ENCODE data around the gene ARL14.

The ARL14 gene

DNA sequence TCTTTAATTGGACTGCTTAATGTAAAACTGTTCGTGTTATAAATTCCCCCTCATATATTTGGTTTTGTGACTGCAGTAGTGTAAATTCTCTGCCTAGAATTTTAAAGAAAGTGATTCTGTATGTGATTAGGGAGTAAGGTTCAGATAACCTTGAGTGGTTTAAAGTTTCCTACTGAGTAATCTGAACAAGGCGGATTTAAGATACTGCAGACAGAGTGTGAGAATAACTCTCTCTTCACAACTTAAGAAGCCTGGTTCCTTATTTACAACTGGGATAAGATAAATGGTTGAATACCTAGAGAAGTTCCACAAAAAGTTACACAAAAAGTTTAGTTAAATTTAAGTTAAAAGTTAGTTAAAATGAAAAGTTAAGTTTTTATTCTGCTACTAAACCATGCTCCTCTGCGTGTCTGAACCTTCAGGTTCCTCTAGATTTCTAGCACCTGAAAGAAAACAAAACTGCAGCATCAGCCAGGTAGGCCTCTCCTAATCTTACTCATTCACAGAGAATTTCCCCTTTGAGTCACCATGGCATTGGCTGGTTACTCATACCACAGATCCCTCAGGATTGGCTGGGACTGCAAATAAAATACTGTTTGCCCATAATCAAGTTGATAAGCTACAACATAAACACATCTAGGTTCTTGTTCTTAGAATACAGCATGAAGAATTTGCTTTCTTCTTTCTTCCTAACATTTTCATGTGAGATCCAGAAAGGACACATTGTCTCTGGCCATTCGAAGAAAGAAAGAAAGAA lies at the start of gene ARL14:
Gene ARL14, plus strand, starts transcription at position 614 of the 757 bp plus-strand sequence. CDS start 187 bp downstream, outside the sequence.
- no peak for DNase-seq

DNA sequence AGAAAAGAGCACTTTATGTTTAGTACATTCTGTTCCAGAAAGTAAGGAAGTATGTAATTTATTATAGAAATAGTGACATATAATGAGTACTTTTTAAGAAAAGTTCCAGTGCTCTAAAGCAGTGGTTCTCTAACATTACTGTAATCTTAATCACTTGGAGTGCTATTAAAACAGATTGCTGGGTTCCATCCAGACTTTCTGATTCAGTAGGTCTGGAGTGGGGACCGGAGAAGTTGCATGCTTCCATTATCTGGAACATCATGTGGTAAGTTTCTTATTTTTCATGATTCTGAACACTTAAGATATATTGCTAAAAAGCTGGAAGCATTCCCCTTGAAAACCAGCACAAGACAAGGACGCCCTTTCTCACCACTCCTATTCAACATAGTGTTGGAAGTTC lies 47.5 kb upstream of the ARL14 start:
- DNase-seq: no peak

DNA sequence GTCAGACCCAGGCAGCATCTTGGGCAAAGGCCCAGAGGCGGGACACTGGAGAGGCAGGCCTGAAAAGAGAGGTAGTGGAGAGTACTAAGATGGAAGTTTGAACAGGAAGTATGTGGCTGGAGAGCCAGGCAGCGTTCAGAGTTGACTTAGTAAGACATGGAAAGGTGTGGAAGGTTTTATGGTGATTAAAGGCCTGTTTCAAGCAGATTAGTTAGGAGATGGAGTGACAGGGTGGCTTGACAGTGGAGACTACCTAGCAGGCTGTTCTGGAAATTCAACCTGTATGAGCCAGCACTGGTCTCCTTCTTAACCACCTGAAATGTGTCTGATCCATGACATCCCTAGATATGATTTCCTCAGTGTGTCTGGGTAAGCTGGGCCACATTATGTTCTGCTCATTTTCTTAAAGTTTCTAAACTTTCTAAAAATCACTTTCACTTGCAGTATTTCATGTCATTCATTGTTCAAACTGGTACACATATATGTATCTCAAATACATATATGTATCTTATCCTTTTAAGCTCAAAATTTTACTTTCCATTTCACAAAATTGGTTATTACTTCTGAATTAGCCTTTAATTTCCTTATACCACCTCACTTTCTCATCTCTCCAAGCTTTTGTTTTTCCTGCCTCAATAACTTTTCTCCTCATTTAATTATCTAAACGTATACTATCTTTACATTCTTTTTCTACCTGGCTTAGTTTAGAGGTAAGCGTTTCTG lies 43.4 kb upstream of the ARL14 start:
- no peak for DNase-seq

DNA sequence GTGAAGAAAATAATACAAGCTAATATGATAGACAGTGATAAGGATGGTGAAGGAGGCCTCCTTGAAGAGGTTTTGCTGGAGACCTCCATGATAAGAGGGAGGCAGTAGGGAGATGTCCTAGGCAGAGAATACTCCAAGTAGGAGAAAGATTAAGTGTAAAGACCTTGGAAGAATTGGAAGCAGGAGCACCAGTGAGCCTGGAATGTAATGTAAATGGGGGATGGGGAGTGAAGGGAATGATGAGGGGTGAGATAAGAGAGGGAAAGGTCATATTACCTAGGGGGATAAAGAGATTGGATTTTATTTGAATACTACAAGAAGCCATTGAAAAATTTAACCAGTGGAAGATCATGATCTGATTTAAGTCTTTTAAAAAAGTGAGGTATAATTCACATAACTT lies 41.7 kb upstream of the ARL14 start:
- DNase-seq: no peak

DNA sequence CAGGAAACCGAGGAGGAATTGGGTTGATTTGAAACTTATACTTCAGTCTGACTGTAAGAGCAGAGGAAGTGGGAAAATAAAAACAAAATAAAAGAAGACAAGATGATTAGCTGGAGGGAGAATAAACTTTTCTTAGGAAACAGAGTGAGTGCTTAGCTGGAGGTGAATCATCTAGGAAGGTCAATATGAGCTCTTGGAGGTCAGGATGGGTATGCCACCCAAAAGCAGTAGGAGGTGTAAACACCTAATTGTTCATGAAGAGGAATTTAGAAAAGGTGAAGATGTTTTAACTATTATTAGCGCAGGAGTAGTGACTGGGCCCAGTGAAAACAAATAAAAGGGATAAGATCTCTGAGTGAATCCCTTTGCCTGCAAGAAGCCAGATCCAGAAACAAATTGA lies 39.9 kb upstream of the ARL14 start:
- no peak for DNase-seq

DNA sequence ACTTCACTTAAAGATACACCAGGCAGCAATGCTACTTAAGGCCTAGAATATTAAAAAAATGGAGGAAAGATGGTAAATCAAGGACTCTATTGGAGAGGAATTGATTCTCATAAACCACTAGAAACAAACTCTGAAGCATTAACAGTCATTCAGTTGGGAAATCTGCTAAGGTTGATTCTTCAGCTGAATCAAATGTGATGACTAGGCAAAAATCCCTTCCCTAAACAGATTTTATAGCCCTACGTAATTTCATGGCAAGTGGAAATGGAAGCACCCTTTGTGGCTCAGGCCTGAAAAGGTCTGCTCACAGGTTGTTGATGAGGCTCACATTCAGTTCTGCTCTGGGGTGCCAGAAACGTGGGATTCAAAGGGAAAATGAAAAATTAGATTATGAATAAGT lies 38.8 kb upstream of the ARL14 start:
- no peak for DNase-seq

DNA sequence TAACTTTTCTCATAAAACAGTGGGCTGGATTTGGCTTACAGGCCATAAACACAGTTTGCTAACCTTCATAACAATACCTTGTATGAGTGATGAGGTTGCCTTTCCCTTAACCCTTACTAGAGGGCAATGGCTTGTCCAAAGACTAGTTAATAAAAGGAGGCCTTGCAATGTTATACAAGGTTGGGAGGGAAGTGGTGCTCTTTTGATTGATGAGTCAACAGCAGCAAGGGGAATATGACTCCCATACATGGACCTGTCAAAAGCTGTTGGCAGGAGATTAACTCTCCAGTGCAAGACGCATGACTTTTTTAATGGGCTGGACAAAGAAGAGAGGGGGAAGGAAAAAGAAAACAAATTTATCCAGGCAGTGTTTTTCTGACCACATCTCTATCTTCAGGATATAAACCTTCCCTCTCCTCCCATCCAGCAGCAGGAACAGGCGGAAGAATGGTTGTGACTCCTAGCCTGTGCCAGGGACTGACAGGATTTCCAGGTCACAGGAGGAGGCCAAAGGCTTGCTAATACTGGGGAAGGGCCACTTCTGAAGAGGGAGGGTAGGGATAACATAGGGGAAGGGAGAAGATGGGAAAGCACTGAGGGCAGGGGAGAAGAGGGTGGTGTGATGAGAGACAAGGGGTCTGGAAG lies 35.2 kb upstream of the ARL14 start:
- DNase-seq: no peak

DNA sequence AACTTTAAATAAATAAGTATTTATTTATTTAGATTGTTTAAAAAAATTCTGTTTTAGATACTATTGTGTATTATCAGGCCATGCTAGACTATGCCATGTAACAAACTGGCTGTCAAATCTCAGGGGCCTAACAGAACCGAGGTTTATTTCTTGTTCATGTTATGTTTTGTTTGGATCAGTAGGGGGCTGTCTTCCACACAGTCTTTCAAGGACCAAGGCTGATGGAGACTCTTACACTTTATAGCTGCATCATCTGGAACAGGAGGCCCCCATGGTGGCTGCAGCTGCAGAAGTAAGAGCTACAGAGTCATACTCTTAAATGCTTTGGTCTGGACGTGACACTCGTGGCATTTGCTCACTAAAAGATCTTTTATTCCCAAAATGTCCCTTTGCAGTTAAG lies 33.0 kb upstream of the ARL14 start:
- DNase-seq: no peak

DNA sequence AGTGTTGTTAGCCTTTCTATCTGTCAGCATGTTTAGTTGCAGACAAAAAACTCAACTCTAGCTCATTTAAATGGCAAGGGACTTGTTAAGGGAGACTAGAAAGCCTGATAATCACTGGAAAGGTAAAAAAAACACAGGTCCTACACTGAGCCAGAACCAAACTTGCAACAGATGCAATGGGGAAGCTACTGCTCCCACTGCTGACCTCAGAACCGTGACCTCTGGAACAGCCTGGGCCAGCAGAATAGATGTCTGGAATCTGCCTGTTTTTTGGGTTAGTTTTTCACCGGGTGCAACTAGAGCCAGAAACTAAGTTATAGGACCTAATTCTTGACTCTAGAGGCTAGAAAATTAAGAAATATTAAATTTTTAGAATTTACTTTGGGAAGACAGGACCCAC lies 32.5 kb upstream of the ARL14 start:
- no peak for DNase-seq

DNA sequence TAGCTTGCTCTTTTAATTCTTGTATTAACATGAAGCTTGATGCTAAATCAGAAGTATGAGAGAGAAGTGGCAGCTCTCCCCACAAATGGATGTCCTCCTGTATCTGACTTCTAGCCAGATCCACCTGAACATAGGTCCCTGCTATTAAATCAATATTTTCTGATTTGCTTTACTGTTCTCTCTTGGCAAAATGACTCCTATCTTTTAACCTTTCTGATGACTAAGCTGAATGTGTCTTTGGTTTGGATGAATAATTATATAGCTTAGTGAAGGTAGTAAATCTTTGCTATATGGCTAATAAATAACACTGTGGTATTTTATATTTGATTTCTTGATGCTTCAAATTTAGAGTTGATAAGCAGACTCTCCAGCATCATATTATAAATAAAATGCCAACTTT lies 28.3 kb upstream of the ARL14 start:
- DNase-seq: no peak

DNA sequence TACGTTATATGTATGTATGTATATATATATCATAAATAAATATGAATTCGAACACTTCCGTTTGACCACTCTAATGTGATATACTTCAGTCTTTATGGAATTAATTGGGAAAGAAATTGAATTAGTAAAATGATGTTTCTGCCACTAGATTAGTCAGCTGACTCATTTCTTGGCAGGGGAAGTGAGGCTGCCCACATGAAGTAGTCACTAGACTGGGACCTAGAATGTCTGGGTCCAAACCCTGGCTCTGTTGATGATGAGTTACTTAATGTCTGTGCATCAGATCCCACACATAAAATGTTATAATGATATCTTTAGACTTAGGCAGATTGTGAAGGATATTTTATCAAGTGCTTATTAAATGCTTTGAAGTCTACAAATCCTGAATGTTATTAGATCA lies 27.4 kb upstream of the ARL14 start:
- DNase-seq: no peak

DNA sequence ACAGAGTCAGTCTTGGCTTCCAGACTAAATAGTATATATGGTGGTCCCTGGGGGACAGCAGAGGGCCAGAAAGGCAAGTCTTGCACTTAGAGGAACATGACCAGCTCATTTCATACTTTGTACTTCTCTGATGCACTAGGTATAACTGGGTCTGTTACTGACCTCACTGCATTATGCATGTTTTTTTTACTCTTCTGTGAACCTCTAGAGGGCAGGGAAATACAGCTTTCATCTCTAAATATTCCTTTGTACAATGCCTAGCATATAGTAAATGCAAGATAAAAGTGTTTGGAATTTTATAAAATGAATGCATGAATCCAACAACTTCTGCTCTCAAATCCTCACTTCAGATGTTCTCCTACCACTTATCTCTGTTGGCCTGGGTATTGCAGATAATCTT lies 23.4 kb upstream of the ARL14 start:
- DNase-seq: no peak

DNA sequence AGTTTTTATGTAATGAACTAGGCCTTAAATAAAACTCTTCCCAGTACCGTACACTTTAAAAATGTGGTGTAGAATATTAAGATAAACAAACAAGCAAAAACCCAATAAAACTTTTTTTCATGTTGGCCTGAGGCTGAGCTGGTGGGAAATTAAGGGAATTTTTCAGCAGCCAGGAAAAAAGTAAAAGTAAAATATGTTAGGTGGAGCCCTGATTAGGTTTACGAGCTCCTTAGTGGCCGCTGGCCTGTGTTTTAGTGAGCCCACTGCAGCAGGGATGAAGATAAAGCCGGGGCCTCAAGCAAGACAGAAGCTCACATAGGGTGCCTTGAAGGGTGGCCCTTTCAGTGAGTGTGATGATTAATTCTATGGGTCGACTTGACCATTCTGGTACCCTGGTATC lies 16.1 kb upstream of the ARL14 start:
- DNase-seq: no peak

DNA sequence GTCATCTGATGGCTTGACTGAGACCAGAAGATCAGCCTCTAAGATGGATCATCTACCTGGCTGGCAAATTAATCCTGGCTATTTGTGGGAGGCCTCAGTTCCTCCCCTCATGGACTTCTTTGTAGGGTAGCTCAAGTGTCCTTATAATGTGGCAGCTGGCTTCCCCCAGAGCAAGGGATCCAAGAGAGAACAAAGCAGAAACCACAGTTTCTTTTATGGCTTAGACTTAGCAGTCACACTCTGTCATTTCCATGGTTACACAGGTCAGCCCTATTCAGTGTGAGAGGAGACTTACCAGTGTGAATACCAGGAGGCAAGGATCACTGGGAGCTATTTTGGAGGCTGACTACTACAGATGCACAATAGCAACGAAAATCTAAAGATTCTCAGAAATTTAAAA lies 15.3 kb upstream of the ARL14 start:
- DNase-seq: no peak

DNA sequence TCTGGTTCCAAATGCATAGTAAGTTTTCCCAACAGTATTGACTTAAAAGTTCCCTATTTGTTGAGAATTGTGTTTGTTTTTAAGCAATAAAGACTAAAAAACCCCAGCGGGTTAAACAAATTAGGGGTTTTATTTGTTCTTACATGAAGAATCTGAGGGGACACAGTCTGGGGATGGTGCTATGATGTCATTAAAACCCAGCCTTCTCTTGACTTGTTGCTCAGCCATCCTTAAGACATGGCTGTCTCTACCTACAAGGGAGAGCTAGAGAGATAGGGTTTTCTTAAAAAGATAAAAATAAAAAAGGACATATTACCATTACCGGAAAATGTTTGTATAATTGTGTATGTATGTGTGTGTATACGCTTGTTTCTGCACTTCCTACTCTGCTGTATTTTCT lies 11.7 kb upstream of the ARL14 start:
- DNase-seq: no peak

DNA sequence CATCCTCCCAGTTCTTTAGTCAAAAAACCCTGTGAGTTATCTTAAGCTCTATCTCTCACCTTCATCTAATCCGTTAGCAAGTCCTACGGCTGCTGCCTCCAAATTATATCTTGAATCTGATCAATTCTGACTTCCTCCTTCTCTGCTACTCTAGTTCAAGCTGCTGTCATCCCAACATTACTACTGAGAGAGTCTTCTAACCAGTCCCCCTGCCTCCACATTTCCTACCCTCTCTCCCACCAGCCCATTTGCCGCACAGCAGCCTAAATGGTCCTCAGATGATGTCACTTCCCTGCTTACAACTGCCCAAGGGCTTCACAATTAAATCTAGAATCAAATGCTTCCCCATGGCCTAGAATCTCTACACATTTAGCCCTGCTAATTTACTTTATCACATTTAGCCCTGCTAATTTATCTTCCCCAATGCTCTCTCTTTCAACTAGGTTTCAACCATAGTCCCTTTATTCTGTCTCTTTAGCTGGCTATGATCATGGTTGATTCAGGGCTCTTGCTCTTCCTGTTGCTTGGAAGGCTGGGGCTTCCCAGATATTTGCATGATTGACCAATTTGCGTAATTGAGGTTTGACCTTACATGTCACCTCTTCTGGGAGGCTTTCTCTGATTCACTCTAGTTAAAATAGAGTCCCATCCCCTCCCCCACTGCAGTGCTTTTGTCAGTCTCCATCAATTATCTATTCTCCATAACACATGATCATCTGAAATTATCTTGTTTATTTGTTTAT lies 11.0 kb upstream of the ARL14 start:
- no peak for DNase-seq

DNA sequence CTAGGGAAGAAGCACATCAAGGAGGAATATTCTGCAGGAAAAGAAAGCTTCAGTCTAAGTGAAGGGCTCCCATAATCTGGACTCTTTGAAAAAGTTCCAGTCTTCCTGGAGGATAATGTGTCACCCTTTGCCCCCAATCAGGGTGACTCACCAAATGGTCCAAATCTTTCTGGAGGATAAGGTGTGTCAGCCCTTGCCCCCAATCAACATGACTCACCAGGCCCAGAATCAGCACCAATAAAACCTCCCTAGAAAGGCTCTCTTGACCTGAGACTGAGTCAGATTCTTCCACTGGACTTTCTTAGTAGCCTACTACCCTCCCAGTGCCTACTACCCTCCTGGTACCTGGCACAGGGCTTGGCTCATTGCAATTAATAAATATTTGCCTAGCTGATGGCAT lies 9.5 kb upstream of the ARL14 start:
- no peak for DNase-seq

DNA sequence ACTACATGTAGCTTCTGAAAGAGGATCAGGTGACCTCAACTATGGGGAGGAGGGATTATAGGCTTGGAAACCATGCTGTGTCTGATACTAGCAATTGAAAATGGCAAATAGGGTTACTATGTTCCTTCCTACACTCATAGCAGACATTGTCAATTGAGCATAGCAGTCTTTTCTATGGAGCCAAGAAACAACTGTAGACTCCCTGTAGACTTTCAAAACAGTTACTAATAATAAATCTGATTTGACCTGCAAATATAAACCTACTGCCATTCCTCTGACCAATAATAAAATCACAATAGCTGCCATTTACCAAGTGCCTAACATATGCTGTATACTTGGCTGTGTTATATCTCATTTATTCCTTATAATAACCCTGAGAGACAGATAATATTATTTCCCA lies 8.5 kb upstream of the ARL14 start:
- DNase-seq: no peak

DNA sequence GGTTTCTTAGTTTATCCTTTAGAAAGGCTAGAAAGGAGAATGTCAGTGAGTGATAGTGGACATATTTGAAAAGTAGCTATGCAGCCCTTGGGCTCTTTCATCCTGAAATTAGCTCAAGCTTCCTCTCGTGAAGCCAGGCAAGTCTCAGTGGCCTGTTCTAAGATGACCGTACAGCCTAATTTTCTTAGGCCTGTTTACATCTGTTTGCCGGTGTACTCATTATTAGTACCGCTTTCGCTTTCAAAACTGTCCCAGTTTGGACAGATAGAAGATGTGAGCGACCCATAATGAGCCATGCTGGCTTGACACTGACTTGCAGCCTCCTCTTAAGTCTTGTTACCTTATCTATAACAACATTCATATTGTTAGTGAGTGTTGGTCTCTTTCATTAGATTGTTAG lies 5.7 kb upstream of the ARL14 start:
- no peak for DNase-seq

DNA sequence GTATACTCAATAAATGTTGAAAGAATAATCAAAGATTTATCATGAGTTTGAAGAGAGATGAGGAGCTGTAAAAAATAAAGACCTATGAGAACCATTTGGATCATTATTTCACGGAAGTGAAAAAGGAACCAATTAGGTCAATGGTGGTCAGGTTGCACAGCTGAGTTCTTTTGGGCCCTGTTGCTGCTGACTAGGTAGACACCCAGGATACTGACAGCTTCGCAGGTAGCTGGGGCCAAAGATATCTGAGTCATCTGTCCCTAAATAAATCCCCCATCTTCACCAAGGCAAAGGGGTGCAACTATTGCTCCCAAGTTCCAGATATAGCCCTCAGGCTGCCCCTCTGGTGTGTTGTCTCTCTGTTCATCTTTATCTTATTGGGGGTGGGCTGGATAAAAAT lies 5.0 kb upstream of the ARL14 start:
- DNase-seq: no peak

DNA sequence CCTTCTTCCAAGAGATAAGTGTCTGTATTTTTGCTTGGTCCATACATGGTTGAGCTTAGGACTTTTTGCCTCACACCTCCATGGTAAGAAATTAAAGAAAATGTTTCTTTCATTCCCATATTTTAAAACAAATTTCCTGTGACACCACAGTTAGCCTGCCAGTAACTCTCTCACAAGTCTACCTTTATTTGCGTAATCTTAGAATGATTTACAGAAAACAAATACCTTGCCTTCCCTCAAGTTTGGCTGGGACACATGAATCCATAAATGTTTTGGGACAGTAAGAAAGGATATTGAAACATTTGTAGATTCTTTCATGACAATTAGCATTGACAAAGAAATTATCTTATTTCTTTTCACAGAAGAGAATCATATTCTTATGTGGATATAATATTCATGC lies 3.8 kb upstream of the ARL14 start:
- no peak for DNase-seq

DNA sequence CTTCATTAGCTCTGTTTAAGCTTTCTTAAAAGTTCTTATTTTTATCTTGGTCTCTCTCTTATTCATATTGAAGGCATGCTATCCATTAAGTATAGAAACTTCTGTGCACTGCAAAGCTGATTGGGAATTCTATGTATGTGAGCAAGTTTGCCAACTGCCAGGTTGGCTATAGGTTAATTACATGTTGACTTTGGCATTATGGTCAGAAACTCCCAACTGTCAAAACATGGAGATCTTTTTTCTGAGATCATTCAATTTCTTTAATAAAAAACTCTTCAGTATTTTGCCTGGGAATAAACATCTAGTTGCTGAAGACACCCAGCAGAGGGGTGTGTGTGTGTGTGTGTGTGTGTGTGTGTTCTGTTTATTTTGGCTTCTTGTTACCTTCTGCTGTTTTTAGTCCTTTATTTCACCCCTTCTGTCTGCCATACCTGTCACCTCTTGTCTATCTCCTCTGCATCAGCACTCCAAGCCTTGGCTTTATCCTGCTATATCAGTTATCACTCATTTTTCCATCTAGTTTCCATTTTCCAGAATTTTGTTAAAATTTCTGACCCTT lies 1.3 kb upstream of the ARL14 start:
- DNase-seq: no peak

DNA sequence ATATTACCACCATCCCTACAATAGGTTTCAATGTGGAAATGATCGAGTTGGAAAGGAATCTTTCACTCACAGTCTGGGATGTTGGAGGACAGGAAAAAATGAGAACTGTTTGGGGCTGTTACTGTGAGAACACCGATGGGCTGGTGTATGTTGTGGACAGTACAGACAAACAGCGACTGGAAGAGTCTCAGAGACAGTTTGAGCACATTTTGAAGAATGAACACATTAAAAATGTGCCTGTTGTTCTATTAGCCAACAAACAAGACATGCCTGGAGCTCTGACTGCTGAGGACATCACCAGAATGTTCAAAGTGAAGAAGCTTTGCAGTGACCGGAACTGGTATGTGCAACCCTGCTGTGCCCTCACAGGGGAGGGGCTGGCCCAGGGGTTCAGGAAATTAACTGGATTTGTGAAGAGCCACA lies 510 bp downstream of the ARL14 start:
- DNase-seq: no peak

Measured in midbrain (tissue), 1 donor.